Spleen (tissue), 7 donors: ENCODE data around the gene PDZD2.

ENCODE experiments used
- POLR2AphosphoS5 ChIP-seq, 3 donors: sonication (generic); formaldehyde crosslinking; IDR thresholded peaks; one replicate each; pipeline ENCODE4 v1.5.1; 2017; ENCODE audit warnings: antibody characterized with exemption in 3 of 3
- TF ChIP-seq, protein P1 (sequence below), 11 experiments: fragments of 200-600 bp in 7 of 11; fragments of 450-650 bp in 4 of 11; sonication (generic) in 4 of 11; IDR thresholded peaks in 8 of 11; conservative IDR thresholded peaks in 3 of 11; 1 replicate in 7 of 11; 2 replicates in 4 of 11; pipeline versions ENCODE4 v1.4.0 to v1.8.0; 2016 to 2021; ENCODE audit warnings: antibody characterized with exemption in 11 of 11, inconsistent platforms in 4 of 11, mild to moderate bottlenecking in 1 of 11
- donor health status: DM: no; HTN: no; CAD: no; lungs with moderate emphysema.
- donor health status: DM: no; HTN: no; CAD: no.
- donor health status: DM: no; HTN: no; CAD: no.

DNA sequence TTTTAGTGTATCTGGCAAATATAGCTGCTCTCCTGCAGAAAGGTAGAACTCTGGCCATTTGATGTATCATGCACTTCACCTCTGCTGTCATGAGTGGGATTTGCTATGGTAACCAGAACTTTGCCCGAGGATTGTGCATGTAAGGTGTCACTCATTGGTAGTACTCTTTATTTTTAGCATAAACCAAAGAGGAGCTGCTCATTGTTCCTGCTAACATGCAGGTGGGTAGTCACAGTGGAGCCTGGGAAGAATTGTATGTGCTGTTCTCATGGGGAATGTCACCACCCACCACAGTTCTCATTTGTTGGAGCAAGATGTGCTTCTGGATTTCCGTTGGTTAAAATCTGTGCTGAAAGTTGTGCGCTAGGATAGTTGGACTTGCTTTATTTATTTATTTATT lies 12.3 kb downstream of the PDZD2 start:
- no peak for TF ChIP-seq POLR2AphosphoS5 (IDR thresholded peaks at IDR 0.05)
- TF ChIP-seq, protein P1, sequence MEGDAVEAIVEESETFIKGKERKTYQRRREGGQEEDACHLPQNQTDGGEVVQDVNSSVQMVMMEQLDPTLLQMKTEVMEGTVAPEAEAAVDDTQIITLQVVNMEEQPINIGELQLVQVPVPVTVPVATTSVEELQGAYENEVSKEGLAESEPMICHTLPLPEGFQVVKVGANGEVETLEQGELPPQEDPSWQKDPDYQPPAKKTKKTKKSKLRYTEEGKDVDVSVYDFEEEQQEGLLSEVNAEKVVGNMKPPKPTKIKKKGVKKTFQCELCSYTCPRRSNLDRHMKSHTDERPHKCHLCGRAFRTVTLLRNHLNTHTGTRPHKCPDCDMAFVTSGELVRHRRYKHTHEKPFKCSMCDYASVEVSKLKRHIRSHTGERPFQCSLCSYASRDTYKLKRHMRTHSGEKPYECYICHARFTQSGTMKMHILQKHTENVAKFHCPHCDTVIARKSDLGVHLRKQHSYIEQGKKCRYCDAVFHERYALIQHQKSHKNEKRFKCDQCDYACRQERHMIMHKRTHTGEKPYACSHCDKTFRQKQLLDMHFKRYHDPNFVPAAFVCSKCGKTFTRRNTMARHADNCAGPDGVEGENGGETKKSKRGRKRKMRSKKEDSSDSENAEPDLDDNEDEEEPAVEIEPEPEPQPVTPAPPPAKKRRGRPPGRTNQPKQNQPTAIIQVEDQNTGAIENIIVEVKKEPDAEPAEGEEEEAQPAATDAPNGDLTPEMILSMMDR (IDR thresholded peaks at IDR 0.05 in 8 of 11, conservative IDR thresholded peaks at IDR 0.05 in 3 of 11) = no peak
